Stomach (tissue), 9 donors: ENCODE results near the gene NREP. TPM values are rescaled to one million over a fixed set of nuclear protein-coding genes. Genes with fewer than 3 reads are reported as not detected.
A peak's percentile ranks its signal among the peaks of the same experiment; 100 is the strongest.

Experiments used
- DNase-seq, 2 donors: peaks; one replicate each; pipeline versions ENCODE4 v3.0.0 to v3.0.0-alpha.2; 2013 to 2019
- H3K27ac ChIP-seq, 5 donors: fragments of 200-600 bp in 4 of 5; sonication (generic) in 4 of 5; one replicate each; pipeline ENCODE4 v1.5.1; 2013 to 2019; ENCODE audit warnings: mild to moderate bottlenecking in 1 of 5, moderate library complexity in 1 of 5
- H3K27me3 ChIP-seq, 3 donors: fragments of 200-600 bp; sonication (generic); one replicate each; pipeline ENCODE4 v1.5.1; 2017 to 2019; ENCODE audit warnings: mixed run types in 1 of 3
- H3K36me3 ChIP-seq, 4 donors: fragments of 200-600 bp; sonication (generic); 1 replicate in 3 of 4; 2 replicates in 1 of 4; pipeline ENCODE4 v1.5.1; 2016 to 2019
- H3K4me1 ChIP-seq, 4 donors: fragments of 200-600 bp; sonication (generic); one replicate each; pipeline ENCODE4 v1.5.1; 2016 to 2019
- H3K4me3 ChIP-seq, 4 donors: fragments of 200-600 bp; sonication (generic) in 3 of 4; one replicate each; pipeline ENCODE4 v1.5.1; 2016 to 2019; ENCODE audit warnings: mild to moderate bottlenecking in 1 of 4
- H3K9me3 ChIP-seq, 4 donors: fragments of 200-600 bp; sonication (generic); one replicate each; pipeline ENCODE4 v1.5.1; 2016 to 2019
- CTCF ChIP-seq, 7 experiments: fragments of 450-650 bp in 4 of 7; fragments of 200-600 bp in 3 of 7; sonication (generic) in 3 of 7; IDR thresholded peaks; one replicate each; pipeline ENCODE4 v1.5.1; 2016 to 2019; ENCODE audit warnings: antibody characterized with exemption in 7 of 7, control low read depth in 2 of 7, mild to moderate bottlenecking in 1 of 7
- EP300 ChIP-seq: sonication (generic); formaldehyde crosslinking; IDR thresholded peaks from one replicate; pipeline ENCODE4 v1.6.1; 2017; ENCODE audit warnings: antibody characterized with exemption
- POLR2A ChIP-seq, 4 donors: fragments of 450-650 bp; IDR thresholded peaks; one replicate each; pipeline ENCODE4 v1.6.1; 2016; ENCODE audit warnings: antibody characterized with exemption in 4 of 4, control low read depth in 2 of 4, mild to moderate bottlenecking in 1 of 4, moderate library complexity in 1 of 4
- POLR2AphosphoS5 ChIP-seq, 3 donors: sonication (generic); formaldehyde crosslinking; IDR thresholded peaks; one replicate each; pipeline ENCODE4 v1.6.1; 2016; ENCODE audit warnings: antibody characterized with exemption in 3 of 3
- WGBS, 5 donors: extraction: QIAGEN DNeasy Blood & Tissue Kit in 3 of 5; methylation state at CpG; one replicate each; pipeline versions ENCODE4 v1.1.5 to v1.1.7; 2013 to 2018; 5-methylcytosine and 5-hydroxymethylcytosine counted together
- intact Hi-C: fragments of 100-400 bp; cut with DNase I; formaldehyde crosslinking; loops from one replicate; pipeline ENCODE4 v1.15.1; 2023; ENCODE audit warnings: low total_unique reads
- polyA plus RNA-seq, 3 donors: library from polyadenylated mRNA; stranded (reverse); fragments of 200-250 nt; gene quantifications; one replicate each; pipeline ENCODE4 v1.2.3, GENCODE V29; 2013
- total RNA-seq, 5 donors: library from RNA; depleted of rRNA; stranded (reverse); fragments of >200 nt; gene quantifications; one replicate each; pipeline versions ENCODE4 v1.1.0 to v1.2.3, GENCODE V29; 2014 to 2016
- donor health status: healthy with polysubstance abuse.
- donor health status: Bipolar disorder and iron deficiency.
- donor health status: healthy.

The NREP gene
- total and polyA plus RNA-seq, 8 donors = 0.58 to 155 (median 10.3) TPM

- H3K4me1 ChIP-seq = peaks cover 5 to 51% (median 35%) of the 10 kb centered on the region in 4 donors
- intact Hi-C loops = no loop called here
- TF ChIP-seq POLR2A (IDR thresholded peaks at IDR 0.05) (no peak), CTCF (IDR thresholded peaks at IDR 0.05) (no peak), EP300 (no peak), POLR2AphosphoS5 (IDR thresholded peaks at IDR 0.05) (no peak)
- DNase-seq = no peak
- no peaks in the 10 kb centered on the region for H3K9me3 ChIP-seq
- peak overlapping the region in 3 of 5 donors; percentile 29 to 56 (median 36) for H3K27ac ChIP-seq
- peaks cover 0 to 20% (median 0%) of the 10 kb centered on the region in 4 donors for H3K36me3 ChIP-seq
- WGBS, 5 donors = 84 to 92% (median 88%) methylated on average over 7 of the region's 7 CpGs
- no peaks in the 10 kb centered on the region for H3K27me3 ChIP-seq
- H3K4me3 ChIP-seq = no peak overlapping the region
Measured at GRCh38 chr5:111731638-111732037, 25.4 kb downstream of the NREP start.

- Histone ChIP-seq H3K9me3 (no peaks in the 10 kb centered on the region), H3K36me3 (peaks cover 0 to 20% (median 0%) of the 10 kb centered on the region in 4 donors), H3K27ac (peak overlapping the region in 2 of 5 donors; percentile 13 to 56), H3K4me3 (no peak overlapping the region), H3K27me3 (no peaks in the 10 kb centered on the region), H3K4me1 (peaks cover 4 to 43% (median 31%) of the 10 kb centered on the region in 4 donors)
- peak; percentile 50 to 73 for DNase-seq
- intact Hi-C loops = no loop called here
- TF ChIP-seq POLR2AphosphoS5 (IDR thresholded peaks at IDR 0.05) (peak in 1 of 3 donors; percentile 48), EP300 (no peak)
- 51 to 64% (median 63%) methylated on average over 8 of the region's 8 CpGs for WGBS, 5 donors
Measured at GRCh38 chr5:111730659-111731382, 26.2 kb downstream of the NREP start.

DNA sequence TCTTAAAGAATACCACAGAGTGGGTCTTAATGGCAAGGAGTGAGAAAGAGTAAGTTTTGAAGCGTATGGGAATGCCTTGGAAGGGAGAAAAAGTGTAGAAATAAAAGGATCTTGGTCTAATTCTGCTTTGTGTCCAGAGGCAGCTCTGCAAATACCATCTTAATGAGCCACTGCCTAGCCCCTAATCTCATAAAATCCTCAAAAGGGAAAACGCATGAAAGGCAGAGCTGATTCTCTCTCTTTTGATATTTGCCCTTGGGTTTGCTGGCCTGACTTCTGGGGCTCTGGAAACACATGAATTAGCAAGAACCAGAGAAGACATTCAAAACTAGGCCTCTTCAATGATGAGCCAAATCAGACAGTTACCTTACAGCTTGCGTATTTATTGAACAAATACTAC is 28.1 kb downstream of the NREP start:
- Histone ChIP-seq H3K4me3 (no peak overlapping the region), H3K27me3 (no peaks in the 10 kb centered on the region), H3K27ac (no peak overlapping the region), H3K36me3 (peaks cover 0 to 20% (median 0%) of the 10 kb centered on the region in 4 donors), H3K9me3 (no peaks in the 10 kb centered on the region), H3K4me1 (peaks cover 0 to 24% (median 16%) of the 10 kb centered on the region in 4 donors)
- no peak for TF ChIP-seq CTCF (IDR thresholded peaks at IDR 0.05)
- no peak for TF ChIP-seq POLR2AphosphoS5 (IDR thresholded peaks at IDR 0.05)
- TF ChIP-seq EP300 = no peak
- no peak for DNase-seq
- WGBS, 5 donors = 84 to 94% (median 90%) methylated on average over 3 of the region's 3 CpGs
- intact Hi-C loops = no loop called here

DNA sequence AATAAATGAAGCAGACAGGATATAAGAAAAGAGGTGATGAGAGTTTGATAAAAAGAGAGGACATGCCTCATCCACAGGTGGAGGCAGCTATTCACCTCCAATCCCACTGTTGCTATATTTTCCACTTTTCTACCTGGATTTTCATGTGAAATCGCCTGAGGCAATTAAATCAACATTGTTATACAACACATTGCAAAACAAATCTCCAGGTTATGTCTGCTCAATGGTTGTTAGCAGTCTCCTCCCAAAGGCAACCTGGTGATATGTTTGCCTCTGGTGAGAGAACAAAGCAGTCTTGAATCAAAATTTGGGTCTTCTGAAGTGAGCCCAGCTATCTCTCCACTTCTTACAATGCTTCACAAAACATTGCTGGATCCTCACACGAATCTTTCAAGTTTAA is 30.0 kb downstream of the NREP start:
- TF ChIP-seq CTCF (IDR thresholded peaks at IDR 0.05) = no peak
- no peak for TF ChIP-seq EP300
- Histone ChIP-seq H3K4me3 (no peak overlapping the region), H3K36me3 (peaks cover 0 to 20% (median 0%) of the 10 kb centered on the region in 4 donors), H3K27me3 (no peaks in the 10 kb centered on the region), H3K4me1 (peaks cover 0 to 13% (median 8%) of the 10 kb centered on the region in 4 donors), H3K27ac (no peak overlapping the region), H3K9me3 (no peaks in the 10 kb centered on the region)
- no peak for DNase-seq
- 88 to 91% (median 90%) methylated on average over 2 of the region's 2 CpGs for WGBS, 5 donors
- intact Hi-C loops = no loop called here

- intact Hi-C loops = no loop called here
Measured at GRCh38 chr5:111722140-111722539, 34.9 kb downstream of the NREP start.

More at GRCh38 chr5:111722140-111722539, 34.9 kb downstream of the NREP start:
- H3K4me1 ChIP-seq = peaks cover 0 to 8% (median 0%) of the 10 kb centered on the region in 4 donors
- H3K27me3 ChIP-seq = no peaks in the 10 kb centered on the region
- H3K36me3 ChIP-seq = no peaks in the 10 kb centered on the region
- DNase-seq = no peak
- no peak overlapping the region for H3K4me3 ChIP-seq
- no peak for TF ChIP-seq POLR2A (IDR thresholded peaks at IDR 0.05)
- TF ChIP-seq CTCF (IDR thresholded peaks at IDR 0.05) = no peak
- no peak for TF ChIP-seq EP300
- TF ChIP-seq POLR2AphosphoS5 (IDR thresholded peaks at IDR 0.05) = no peak
- WGBS, 5 donors = 63 to 94% (median 82%) methylated on average over 2 of the region's 2 CpGs
- H3K27ac ChIP-seq = no peak overlapping the region
- no peaks in the 10 kb centered on the region for H3K9me3 ChIP-seq
